AG04450 (cell line): ENCODE results near the gene KLHDC8A. TPM values are rescaled to one million over a fixed set of nuclear protein-coding genes. Genes with fewer than 3 reads are reported as not detected.
"Not testable (repeated sequence)": the region's sequence is repeated elsewhere in the genome, so short reads cannot be mapped to it uniquely, and the experiment has no call there.

Experiments
- CTCF ChIA-PET: fragments of 300-600, 350-600 bp; formaldehyde crosslinking; extraction: SDS; loops from one replicate; lab custom pipeline; 2022; ENCODE audit warnings: antibody characterized with exemption, inconsistent platforms; lab: Charles Lee
- POLR2A ChIA-PET: fragments of 350-600 bp; formaldehyde crosslinking; extraction: SDS; loops from one replicate; lab custom pipeline; 2021; ENCODE audit warnings: antibody characterized with exemption, inconsistent platforms; lab: Yijun Ruan, JAX
- DNase-seq: peaks from one replicate; pipeline ENCODE4 v3.0.0-alpha.2; 2011; ENCODE audit warnings: low read depth, low spot score
- H3K27ac ChIP-seq: one replicate; pipeline ENCODE4 v1.5.1; 2012; ENCODE audit warnings: low read depth, low read length, control low read depth
- H3K27me3 ChIP-seq: one replicate; pipeline ENCODE4 v1.6.0; 2012; ENCODE audit warnings: low read length; ENCODE audit not compliant: control insufficient read depth, insufficient read depth
- H3K4me3 ChIP-seq: 2 replicates; pipeline ENCODE4 v1.5.1; 2011; ENCODE audit warnings: mild to moderate bottlenecking, low read depth, low read length, control low read depth
- H3K9me3 ChIP-seq: 2 replicates; pipeline ENCODE4 v1.5.1; 2012; ENCODE audit warnings: low read length; ENCODE audit not compliant: control insufficient read depth, insufficient read depth
- polyA plus RNA-seq: library from polyadenylated mRNA; depleted of rRNA; stranded (reverse); fragments of >200 nt; gene quantifications from 2 replicates; pipeline ENCODE4 v1.2.3, GENCODE V29; 2011
- TF ChIP-seq, protein P1 (sequence below): IDR thresholded peaks from 2 replicates; pipeline ENCODE4 v1.5.1; 2011; ENCODE audit warnings: low read depth, low read length, control low read depth, inconsistent platforms

The KLHDC8A gene
- polyA plus RNA-seq, 1 experiment = 0.06 TPM

DNA sequence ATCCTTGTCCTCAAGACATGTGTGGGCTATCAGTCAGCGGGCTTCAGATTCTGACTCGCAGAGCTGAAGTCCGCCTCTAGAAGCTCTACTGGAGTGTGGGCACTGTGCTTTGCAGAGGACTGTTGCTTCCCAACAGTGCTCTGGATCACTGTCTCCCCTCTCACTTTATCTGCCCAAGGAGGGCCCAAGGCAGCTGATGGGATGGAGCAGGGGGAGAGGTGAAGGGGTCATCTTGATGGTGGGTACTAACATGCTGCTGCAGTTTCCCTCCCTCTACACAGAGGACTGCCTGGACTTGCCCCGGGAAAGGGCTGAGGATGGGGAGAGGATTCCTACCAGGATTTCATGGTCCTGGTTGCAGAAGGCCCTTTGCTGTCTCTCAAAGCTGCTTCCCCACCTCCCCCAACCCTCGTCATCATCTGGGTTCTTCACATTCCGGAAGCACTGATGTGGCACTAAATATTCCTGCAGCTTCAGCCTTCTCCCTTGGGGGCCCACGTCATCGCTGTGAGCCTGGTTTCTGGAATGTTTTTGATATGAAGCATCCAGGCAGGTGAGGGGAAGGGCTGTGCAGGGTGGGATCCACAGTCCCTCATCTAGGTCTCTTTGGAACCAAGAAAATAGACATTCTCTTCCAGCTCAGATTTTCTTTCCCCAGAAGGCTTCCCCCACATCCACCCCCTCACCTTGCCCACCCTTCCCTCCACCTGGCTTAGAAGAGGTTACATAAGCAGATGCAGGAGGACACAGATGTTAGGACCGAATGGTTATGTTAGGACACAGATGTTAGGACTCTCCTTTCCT, 58.3 kb downstream of the KLHDC8A start:
- Histone ChIP-seq H3K27ac (peak overlapping the region; percentile 100), H3K4me3 (no peak overlapping the region), H3K9me3 (no peaks in the 10 kb centered on the region), H3K27me3 (no peaks in the 10 kb centered on the region)
- ChIA-PET POLR2A (interaction anchor here (0.7 to 1.6 kb wide), 11 partner anchors 10 to 1635 kb away, joined by 3 to 16 read pairs (median 4); no protein-coding TSS in a partner anchor), CTCF (interaction anchor here (0.9 to 1.5 kb wide), 3 partner anchors 14 to 26 kb away, joined by 3 to 6 read pairs (median 4); no protein-coding TSS in a partner anchor)
- TF ChIP-seq, protein P1, sequence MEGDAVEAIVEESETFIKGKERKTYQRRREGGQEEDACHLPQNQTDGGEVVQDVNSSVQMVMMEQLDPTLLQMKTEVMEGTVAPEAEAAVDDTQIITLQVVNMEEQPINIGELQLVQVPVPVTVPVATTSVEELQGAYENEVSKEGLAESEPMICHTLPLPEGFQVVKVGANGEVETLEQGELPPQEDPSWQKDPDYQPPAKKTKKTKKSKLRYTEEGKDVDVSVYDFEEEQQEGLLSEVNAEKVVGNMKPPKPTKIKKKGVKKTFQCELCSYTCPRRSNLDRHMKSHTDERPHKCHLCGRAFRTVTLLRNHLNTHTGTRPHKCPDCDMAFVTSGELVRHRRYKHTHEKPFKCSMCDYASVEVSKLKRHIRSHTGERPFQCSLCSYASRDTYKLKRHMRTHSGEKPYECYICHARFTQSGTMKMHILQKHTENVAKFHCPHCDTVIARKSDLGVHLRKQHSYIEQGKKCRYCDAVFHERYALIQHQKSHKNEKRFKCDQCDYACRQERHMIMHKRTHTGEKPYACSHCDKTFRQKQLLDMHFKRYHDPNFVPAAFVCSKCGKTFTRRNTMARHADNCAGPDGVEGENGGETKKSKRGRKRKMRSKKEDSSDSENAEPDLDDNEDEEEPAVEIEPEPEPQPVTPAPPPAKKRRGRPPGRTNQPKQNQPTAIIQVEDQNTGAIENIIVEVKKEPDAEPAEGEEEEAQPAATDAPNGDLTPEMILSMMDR = no peak
- DNase-seq = peak; percentile 96

- H3K4me3 ChIP-seq, DNase-seq, H3K27me3 ChIP-seq, H3K9me3 ChIP-seq: not testable (repeated sequence)
- peak overlapping the region; percentile 100 for H3K27ac ChIP-seq
- CTCF ChIA-PET = interaction anchor here (0.9 to 1.5 kb wide), 4 partner anchors 13 to 56 kb away, joined by 3 to 6 read pairs (median 4); no protein-coding TSS in a partner anchor
- POLR2A ChIA-PET = interaction anchor here (0.7 to 1.6 kb wide), 10 partner anchors 9 to 1634 kb away, joined by 3 to 16 read pairs (median 4); no protein-coding TSS in a partner anchor
These were observed 59.1 kb downstream of the KLHDC8A start for GRCh38 chr1:205297546-205298177.

DNA sequence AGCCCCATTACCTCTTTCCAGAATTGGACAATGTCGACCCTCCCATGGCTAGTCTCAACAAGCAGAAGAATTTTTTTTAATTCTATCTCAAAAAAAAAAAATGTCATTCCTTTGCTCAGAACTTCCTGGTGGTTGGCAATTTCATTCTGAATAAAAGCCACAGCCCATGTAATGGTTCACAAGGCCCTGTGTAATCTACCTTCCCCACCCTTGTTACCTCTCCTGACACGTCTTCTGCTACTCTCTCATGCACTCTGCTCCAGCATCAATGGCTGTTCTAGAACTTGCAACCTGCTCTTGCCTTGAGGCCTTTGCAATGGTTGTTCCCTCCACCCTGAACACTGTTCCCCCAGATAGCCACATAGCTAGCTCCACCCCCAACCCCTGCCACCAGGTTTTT, 60.6 kb downstream of the KLHDC8A start:
- TF ChIP-seq, protein P1 = no peak
- no peak for DNase-seq
- Histone ChIP-seq H3K27ac (no peak overlapping the region), H3K4me3 (no peak overlapping the region), H3K9me3 (no peaks in the 10 kb centered on the region), H3K27me3 (no peaks in the 10 kb centered on the region)
- ChIA-PET CTCF (interaction anchor here (1.0 to 1.4 kb wide), 2 partner anchors 23 to 39 kb away, joined by 3 to 4 read pairs; no protein-coding TSS in a partner anchor), POLR2A (interaction anchor here (0.7 kb wide), 1 partner anchor 789 kb away, joined by 3 read pairs; no protein-coding TSS in a partner anchor)

- no peak overlapping the region for H3K4me3 ChIP-seq
- ChIA-PET POLR2A (interaction anchor here (0.9 to 3.4 kb wide), 5 partner anchors 8 to 26 kb away, joined by 4 to 35 read pairs (median 7); partner anchors contain the start of gene NUAK2), CTCF (interaction anchor here (0.9 to 2.8 kb wide), 5 partner anchors 21 to 59 kb away, joined by 3 to 16 read pairs (median 6); no protein-coding TSS in a partner anchor)
- TF ChIP-seq, protein P1 = no peak
- no peaks in the 10 kb centered on the region for H3K9me3 ChIP-seq
- H3K27ac ChIP-seq = peak overlapping the region; percentile 95
- H3K27me3 ChIP-seq = no peaks in the 10 kb centered on the region
- DNase-seq = no peak
These were observed 61.8 kb downstream of the KLHDC8A start for GRCh38 chr1:205294934-205295333.
